Measurements from ENCODE around the gene YWHAQ. TPM values are rescaled to one million over a fixed set of nuclear protein-coding genes. Genes with fewer than 3 reads are reported as not detected.

The YWHAQ gene
- total and polyA plus RNA-seq, 4 donors, result 68.8 to 145 (median 88.0) TPM

GRCh38 chr2:9666306-9666705 lies 35.5 kb upstream of the YWHAQ start:
- no peaks in the 10 kb centered on the region for H3K9me3 ChIP-seq (ENCODE audit: control insufficient read depth in 4 of 4, low read length in 3 of 4)
- no peak for DNase-seq (ENCODE audit: low spot score)
- no peaks in the 10 kb centered on the region for H3K36me3 ChIP-seq (ENCODE audit: control insufficient read depth in 4 of 4, insufficient read depth in 3 of 4, low read depth in 1 of 4, low read length in 3 of 4)
- H3K9ac ChIP-seq (ENCODE audit: low read depth in 1 of 2, low read length in 2 of 2), result no peak overlapping the region
- TF ChIP-seq HNF4G (IDR thresholded peaks at IDR 0.05) (no peak), ZBTB33 (IDR thresholded peaks at IDR 0.05) (no peak), SP1 (IDR thresholded peaks at IDR 0.05) (no peak), YY1 (IDR thresholded peaks at IDR 0.05) (no peak), EGR1 (IDR thresholded peaks at IDR 0.05; ENCODE audit: low read depth in 2 of 2) (no peak), NR2F2 (IDR thresholded peaks at IDR 0.05) (no peak), MAX (IDR thresholded peaks at IDR 0.05) (no peak), ATF3 (IDR thresholded peaks at IDR 0.05) (no peak), CTCF (IDR thresholded peaks at IDR 0.05; ENCODE audit: low read depth, low read length, missing input control) (no peak)
- no peaks in the 10 kb centered on the region for H3K27me3 ChIP-seq (ENCODE audit: control insufficient read depth in 4 of 4, insufficient read depth in 4 of 4, low read length in 3 of 4)
- no peak overlapping the region for H3K27ac ChIP-seq (ENCODE audit: low read depth in 1 of 2, low read length in 2 of 2)
- H3K4me3 ChIP-seq (ENCODE audit: low read depth in 1 of 3, low read length in 3 of 3), result no peak overlapping the region
- WGBS, result 68% methylated on average over 3 of the region's 3 CpGs
- H3K4me1 ChIP-seq (ENCODE audit: control insufficient read depth in 4 of 4, insufficient read depth in 4 of 4, low read length in 3 of 4), result no peaks in the 10 kb centered on the region

GRCh38 chr2:9665898-9666297 lies 35.1 kb upstream of the YWHAQ start:
- Histone ChIP-seq H3K9me3 (ENCODE audit: control insufficient read depth in 4 of 4, low read length in 3 of 4) (no peaks in the 10 kb centered on the region), H3K36me3 (ENCODE audit: control insufficient read depth in 4 of 4, insufficient read depth in 3 of 4, low read depth in 1 of 4, low read length in 3 of 4) (no peaks in the 10 kb centered on the region), H3K4me1 (ENCODE audit: control insufficient read depth in 4 of 4, insufficient read depth in 4 of 4, low read length in 3 of 4) (no peaks in the 10 kb centered on the region), H3K9ac (ENCODE audit: low read depth in 1 of 2, low read length in 2 of 2) (no peak overlapping the region), H3K4me3 (ENCODE audit: low read depth in 1 of 3, low read length in 3 of 3) (no peak overlapping the region), H3K27ac (ENCODE audit: low read depth in 1 of 2, low read length in 2 of 2) (no peak overlapping the region), H3K27me3 (ENCODE audit: control insufficient read depth in 4 of 4, insufficient read depth in 4 of 4, low read length in 3 of 4) (no peaks in the 10 kb centered on the region)
- 78% methylated on average over 9 of the region's 9 CpGs for WGBS
- TF ChIP-seq ZBTB33 (IDR thresholded peaks at IDR 0.05) (no peak), HNF4A (conservative IDR thresholded peaks at IDR 0.05) (no peak), HNF4G (IDR thresholded peaks at IDR 0.05) (no peak), FOXA2 (IDR thresholded peaks at IDR 0.05) (no peak), YY1 (IDR thresholded peaks at IDR 0.05) (no peak), RAD21 (IDR thresholded peaks at IDR 0.05) (no peak), NR2F2 (IDR thresholded peaks at IDR 0.05) (no peak), JUND (IDR thresholded peaks at IDR 0.05) (no peak), ATF3 (IDR thresholded peaks at IDR 0.05) (no peak), EGR1 (IDR thresholded peaks at IDR 0.05; ENCODE audit: low read depth in 2 of 2) (no peak), CTCF (IDR thresholded peaks at IDR 0.05; ENCODE audit: low read depth, low read length, missing input control) (no peak), GABPA (IDR thresholded peaks at IDR 0.05 in 1 of 2, conservative IDR thresholded peaks at IDR 0.05 in 1 of 2) (no peak), MAX (IDR thresholded peaks at IDR 0.05) (no peak), RXRA (IDR thresholded peaks at IDR 0.05) (no peak), FOXA1 (IDR thresholded peaks at IDR 0.05) (no peak), TAF1 (conservative IDR thresholded peaks at IDR 0.05) (no peak), SP1 (IDR thresholded peaks at IDR 0.05) (no peak)
- TF ChIP-seq, protein P1, sequence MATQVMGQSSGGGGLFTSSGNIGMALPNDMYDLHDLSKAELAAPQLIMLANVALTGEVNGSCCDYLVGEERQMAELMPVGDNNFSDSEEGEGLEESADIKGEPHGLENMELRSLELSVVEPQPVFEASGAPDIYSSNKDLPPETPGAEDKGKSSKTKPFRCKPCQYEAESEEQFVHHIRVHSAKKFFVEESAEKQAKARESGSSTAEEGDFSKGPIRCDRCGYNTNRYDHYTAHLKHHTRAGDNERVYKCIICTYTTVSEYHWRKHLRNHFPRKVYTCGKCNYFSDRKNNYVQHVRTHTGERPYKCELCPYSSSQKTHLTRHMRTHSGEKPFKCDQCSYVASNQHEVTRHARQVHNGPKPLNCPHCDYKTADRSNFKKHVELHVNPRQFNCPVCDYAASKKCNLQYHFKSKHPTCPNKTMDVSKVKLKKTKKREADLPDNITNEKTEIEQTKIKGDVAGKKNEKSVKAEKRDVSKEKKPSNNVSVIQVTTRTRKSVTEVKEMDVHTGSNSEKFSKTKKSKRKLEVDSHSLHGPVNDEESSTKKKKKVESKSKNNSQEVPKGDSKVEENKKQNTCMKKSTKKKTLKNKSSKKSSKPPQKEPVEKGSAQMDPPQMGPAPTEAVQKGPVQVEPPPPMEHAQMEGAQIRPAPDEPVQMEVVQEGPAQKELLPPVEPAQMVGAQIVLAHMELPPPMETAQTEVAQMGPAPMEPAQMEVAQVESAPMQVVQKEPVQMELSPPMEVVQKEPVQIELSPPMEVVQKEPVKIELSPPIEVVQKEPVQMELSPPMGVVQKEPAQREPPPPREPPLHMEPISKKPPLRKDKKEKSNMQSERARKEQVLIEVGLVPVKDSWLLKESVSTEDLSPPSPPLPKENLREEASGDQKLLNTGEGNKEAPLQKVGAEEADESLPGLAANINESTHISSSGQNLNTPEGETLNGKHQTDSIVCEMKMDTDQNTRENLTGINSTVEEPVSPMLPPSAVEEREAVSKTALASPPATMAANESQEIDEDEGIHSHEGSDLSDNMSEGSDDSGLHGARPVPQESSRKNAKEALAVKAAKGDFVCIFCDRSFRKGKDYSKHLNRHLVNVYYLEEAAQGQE (IDR thresholded peaks at IDR 0.05), result no peak
- no peak for DNase-seq (ENCODE audit: low spot score)

All from liver (tissue), 9 donors.